Hepatocyte (in vitro differentiated cells): ENCODE data around the gene EPPIN. TPM values are rescaled to one million over a fixed set of nuclear protein-coding genes. Genes with fewer than 3 reads are reported as not detected.

ENCODE experiments used
- DNase-seq: peaks from one replicate; pipeline ENCODE4 v3.0.0-alpha.2; 2016; ENCODE audit warnings: low spot score
- H2AFZ ChIP-seq: fragments of 200-600 bp; sonication (generic); 2 replicates; pipeline ENCODE4 v1.6.0; 2016; ENCODE audit warnings: antibody characterized with exemption, mild to moderate bottlenecking
- H3K27ac ChIP-seq: fragments of 200-600 bp; sonication (generic); 2 replicates; pipeline ENCODE4 v1.5.1; 2016; ENCODE audit warnings: mild to moderate bottlenecking
- H3K27me3 ChIP-seq: fragments of 200-600 bp; sonication (generic); 2 replicates; pipeline ENCODE4 v1.6.1; 2016
- H3K36me3 ChIP-seq: fragments of 200-600 bp; sonication (generic); replicated peaks from 2 replicates; pipeline ENCODE4 v1.5.1; 2016; ENCODE audit warnings: low read depth; ENCODE audit not compliant: insufficient read depth
- H3K4me1 ChIP-seq: fragments of 200-600 bp; sonication (generic); 2 replicates; pipeline ENCODE4 v1.5.1; 2016; ENCODE audit warnings: mild to moderate bottlenecking, moderate library complexity; ENCODE audit not compliant: insufficient read depth
- H3K4me2 ChIP-seq: fragments of 200-600 bp; sonication (generic); 2 replicates; pipeline ENCODE4 v1.6.0; 2016
- H3K4me3 ChIP-seq: fragments of 200-600 bp; sonication (generic); 2 replicates; pipeline ENCODE4 v1.5.1; 2016; ENCODE audit warnings: mild to moderate bottlenecking
- H3K79me2 ChIP-seq: fragments of 200-600 bp; sonication (generic); 2 replicates; pipeline ENCODE4 v1.6.0; 2017; ENCODE audit warnings: mild to moderate bottlenecking
- H3K9me2 ChIP-seq: fragments of 200-600 bp; sonication (generic); replicated peaks from 2 replicates; pipeline ENCODE4 v1.6.0; 2017; ENCODE audit warnings: mild to moderate bottlenecking; ENCODE audit not compliant: insufficient read depth
- H3K9me3 ChIP-seq: fragments of 200-600 bp; sonication (generic); 2 replicates; pipeline ENCODE4 v1.5.1; 2016; ENCODE audit warnings: low read depth, mild to moderate bottlenecking
- H4K20me1 ChIP-seq: fragments of 200-600 bp; sonication (generic); 2 replicates; pipeline ENCODE4 v1.6.0; 2016; ENCODE audit warnings: mild to moderate bottlenecking; ENCODE audit not compliant: insufficient read depth, poor library complexity, severe bottlenecking
- CTCF ChIP-seq: fragments of 200-600 bp; sonication (generic); IDR thresholded peaks from 2 replicates; pipeline ENCODE4 v1.5.1; 2016; ENCODE audit warnings: antibody characterized with exemption, mild to moderate bottlenecking; ENCODE audit not compliant: poor library complexity
- EZH2 ChIP-seq: fragments of 200-600 bp; sonication (generic); IDR thresholded peaks from 2 replicates; pipeline ENCODE4 v1.6.1; 2016; ENCODE audit warnings: antibody characterized with exemption, mild to moderate bottlenecking, borderline replicate concordance
- EZH2phosphoT487 ChIP-seq: fragments of 200-600 bp; sonication (generic); IDR thresholded peaks from one replicate; pipeline ENCODE4 v1.6.1; 2018; ENCODE audit warnings: antibody characterized with exemption, mild to moderate bottlenecking, low read depth, moderate library complexity; ENCODE audit not compliant: unreplicated experiment, severe bottlenecking
- WGBS: methylation state at CpG from one replicate; pipeline ENCODE4 v1.1.6; 2016; ENCODE audit warnings: low lambda C conversion rate; ENCODE audit errors: missing lambda C conversion rate; 5-methylcytosine and 5-hydroxymethylcytosine counted together
- polyA plus RNA-seq: library from polyadenylated mRNA; unstranded; fragments of >200 nt; fragmentation: Nextera tagmentation; extraction: Ambion mirVana; gene quantifications from 2 replicates; pipeline ENCODE4 v1.2.1, GENCODE V29; 2016
- total RNA-seq: library from RNA; depleted of rRNA; stranded (reverse); fragments of >200 nt; gene quantifications from 2 replicates; pipeline ENCODE4 v1.2.3, GENCODE V29; 2014

Gene EPPIN
- total and polyA plus RNA-seq, 2 experiments from 2014 or later, result not detected

GRCh38 chr20:45583502-45583901 is 36.3 kb upstream of the EPPIN start:
- H2AFZ ChIP-seq, result no peak overlapping the region
- no peak for DNase-seq

GRCh38 chr20:45581702-45582101 is 34.5 kb upstream of the EPPIN start:
- TF ChIP-seq EZH2, result no peak
- no peak for TF ChIP-seq EZH2phosphoT487
- H3K4me1 ChIP-seq, result no peaks in the 10 kb centered on the region
- no peak overlapping the region for H3K4me2 ChIP-seq
- no peak overlapping the region for H3K27ac ChIP-seq
- no peak overlapping the region for H2AFZ ChIP-seq
- no peak overlapping the region for H3K4me3 ChIP-seq
- H3K79me2 ChIP-seq, result no peaks in the 10 kb centered on the region
- H4K20me1 ChIP-seq, result no peaks in the 10 kb centered on the region
- no peak for DNase-seq
- H3K9me2 ChIP-seq, result no peaks in the 10 kb centered on the region
- no peaks in the 10 kb centered on the region for H3K36me3 ChIP-seq
- H3K9me3 ChIP-seq, result no peaks in the 10 kb centered on the region
- no peaks in the 10 kb centered on the region for H3K27me3 ChIP-seq

More at GRCh38 chr20:45583502-45583901, 36.3 kb upstream of the EPPIN start:
- Histone ChIP-seq H3K4me2 (no peak overlapping the region), H3K27ac (no peak overlapping the region), H3K79me2 (no peaks in the 10 kb centered on the region), H3K9me3 (no peaks in the 10 kb centered on the region), H3K9me2 (no peaks in the 10 kb centered on the region), H3K4me1 (no peaks in the 10 kb centered on the region), H3K4me3 (no peak overlapping the region), H3K27me3 (no peaks in the 10 kb centered on the region), H3K36me3 (no peaks in the 10 kb centered on the region), H4K20me1 (no peaks in the 10 kb centered on the region)
- TF ChIP-seq EZH2phosphoT487, result no peak
- TF ChIP-seq EZH2, result no peak
- no peak for TF ChIP-seq CTCF
- 72% methylated on average over 3 of the region's 3 CpGs for WGBS

GRCh38 chr20:45579184-45579583 is 32.0 kb upstream of the EPPIN start, which contains the start of gene WFDC8:
Gene WFDC8, minus strand, starts transcription at chr20:45579284. Its CDS starts 37 bp downstream, at chr20:45579247.
- Histone ChIP-seq H3K36me3 (no peaks in the 10 kb centered on the region), H3K9me3 (no peaks in the 10 kb centered on the region), H4K20me1 (no peaks in the 10 kb centered on the region), H3K79me2 (no peaks in the 10 kb centered on the region), H2AFZ (no peak within 1 kb of the TSS), H3K9me2 (no peaks in the 10 kb centered on the region), H3K4me3 (no peak within 1 kb of the TSS), H3K27me3 (no peaks in the 10 kb centered on the region), H3K27ac (no peak within 1 kb of the TSS), H3K4me2 (no peak within 1 kb of the TSS), H3K4me1 (no peaks in the 10 kb centered on the region)
- WGBS, result 84% methylated on average over 4 of the region's 4 CpGs
- no peak for DNase-seq
- TF ChIP-seq EZH2phosphoT487 (no peak), EZH2 (no peak), CTCF (no peak)

GRCh38 chr20:45578231-45578630 is 31.0 kb upstream of the EPPIN start:
- no peaks in the 10 kb centered on the region for H3K79me2 ChIP-seq
- TF ChIP-seq EZH2 (no peak), CTCF (no peak), EZH2phosphoT487 (no peak)
- H3K4me2 ChIP-seq, result no peak overlapping the region
- H4K20me1 ChIP-seq, result no peaks in the 10 kb centered on the region
- H3K36me3 ChIP-seq, result no peaks in the 10 kb centered on the region
- no peaks in the 10 kb centered on the region for H3K27me3 ChIP-seq
- no peak overlapping the region for H3K4me3 ChIP-seq
- WGBS, result 85% methylated on average over 1 of the region's 1 CpG
- H3K9me3 ChIP-seq, result no peaks in the 10 kb centered on the region
- no peaks in the 10 kb centered on the region for H3K9me2 ChIP-seq
- no peak overlapping the region for H2AFZ ChIP-seq
- H3K4me1 ChIP-seq, result no peaks in the 10 kb centered on the region
- H3K27ac ChIP-seq, result no peak overlapping the region
- no peak for DNase-seq
